PFSK-1 (cell line): ENCODE data around the gene DPP6.

Experiments used
- FOXP2 ChIP-seq: optimal IDR thresholded peaks from 2 replicates; pipeline ENCODE3; 2011; ENCODE audit warnings: borderline replicate concordance, control low read depth, inconsistent platforms; ENCODE audit not compliant: insufficient read depth; ENCODE audit errors: extremely low read length, extremely low read depth
- POLR2AphosphoS5 ChIP-seq: IDR thresholded peaks from 2 replicates; pipeline ENCODE4 v1.6.1; 2012; ENCODE audit warnings: low read depth, mild to moderate bottlenecking, control low read depth, low read length, moderate library complexity
- REST ChIP-seq, 2 experiments: IDR thresholded peaks; 2 replicates each; pipeline versions ENCODE4 v1.6.1 to v1.8.0; 2011 to 2012; ENCODE audit warnings: low read depth in 2 of 2, low read length in 2 of 2, control low read depth in 1 of 2, inconsistent platforms in 1 of 2, mild to moderate bottlenecking in 1 of 2, moderate library complexity in 1 of 2; ENCODE audit not compliant: insufficient read depth in 1 of 2
- SIN3A ChIP-seq: IDR thresholded peaks from 2 replicates; pipeline ENCODE4 v1.6.1; 2012; ENCODE audit warnings: mild to moderate bottlenecking, low read length, moderate library complexity, borderline replicate concordance; ENCODE audit not compliant: insufficient read depth
- TAF1 ChIP-seq: IDR thresholded peaks from 2 replicates; pipeline ENCODE4 v1.6.1; 2012; ENCODE audit warnings: low read length, control low read depth, borderline replicate concordance; ENCODE audit not compliant: insufficient read depth

The DPP6 gene

GRCh38 chr7:154345093-154345492, 292.9 kb downstream of the DPP6 start:
- no peak for TF ChIP-seq TAF1
- TF ChIP-seq POLR2AphosphoS5: no peak
- no peak for TF ChIP-seq SIN3A
- no peak for TF ChIP-seq FOXP2
- TF ChIP-seq REST (IDR thresholded peaks at IDR 0.05; ENCODE audit: insufficient read depth in 1 of 2, low read depth in 2 of 2, low read length in 2 of 2): no peak

- TF ChIP-seq TAF1 (no peak), SIN3A (no peak), POLR2AphosphoS5 (no peak), FOXP2 (no peak), REST (IDR thresholded peaks at IDR 0.05; ENCODE audit: insufficient read depth in 1 of 2, low read depth in 2 of 2, low read length in 2 of 2) (no peak)
Observed at GRCh38 chr7:154347700-154348266, 295.6 kb downstream of the DPP6 start.

GRCh38 chr7:154350892-154351291, 298.7 kb downstream of the DPP6 start:
- TF ChIP-seq SIN3A (no peak), REST (IDR thresholded peaks at IDR 0.05; ENCODE audit: insufficient read depth in 1 of 2, low read depth in 2 of 2, low read length in 2 of 2) (no peak), FOXP2 (no peak), TAF1 (no peak), POLR2AphosphoS5 (no peak)

GRCh38 chr7:154353355-154353767, 301.2 kb downstream of the DPP6 start:
- no peak for TF ChIP-seq FOXP2
- TF ChIP-seq POLR2AphosphoS5: no peak
- no peak for TF ChIP-seq SIN3A
- TF ChIP-seq TAF1: no peak
- TF ChIP-seq REST (IDR thresholded peaks at IDR 0.05; ENCODE audit: insufficient read depth in 1 of 2, low read depth in 2 of 2, low read length in 2 of 2): no peak

- TF ChIP-seq SIN3A (no peak), TAF1 (no peak), POLR2AphosphoS5 (no peak), REST (IDR thresholded peaks at IDR 0.05; ENCODE audit: insufficient read depth in 1 of 2, low read depth in 2 of 2, low read length in 2 of 2) (no peak), FOXP2 (no peak)
Observed at GRCh38 chr7:154364170-154364569, 312.0 kb downstream of the DPP6 start.
